Mucosa of descending colon (tissue), 3 donors: ENCODE measurements around the gene POLR1D. TPM values are rescaled to one million over a fixed set of nuclear protein-coding genes. Genes with fewer than 3 reads are reported as not detected.

Experiments used
- ATAC-seq: fragments of 200-7000 bp; cut with Tn5 transposase; one replicate; pipeline ENCODE4 v1.9.1; 2020; ENCODE audit warnings: mild to moderate bottlenecking, moderate library complexity
- DNase-seq, 3 donors: peaks; one replicate each; pipeline ENCODE4 v3.0.0-alpha.2; 2020
- H3K36me3 ChIP-seq: fragments of 200-600 bp; one replicate; pipeline ENCODE4 v1.8.0; 2021; ENCODE audit warnings: low read depth, mild to moderate bottlenecking
- H3K4me1 ChIP-seq: fragments of 200-600 bp; one replicate; pipeline ENCODE4 v1.8.0; 2021; ENCODE audit warnings: low read depth, mild to moderate bottlenecking
- H3K4me3 ChIP-seq: fragments of 200-600 bp; one replicate; pipeline ENCODE4 v1.8.0; 2021; ENCODE audit warnings: mild to moderate bottlenecking
- H3K9me3 ChIP-seq: fragments of 200-600 bp; one replicate; pipeline ENCODE4 v1.8.0; 2021; ENCODE audit warnings: mild to moderate bottlenecking
- intact Hi-C, 2 donors: fragments of 100-400 bp; cut with DNase I in 1 of 2; cut with micrococcal nuclease in 1 of 2; formaldehyde crosslinking; loops; one replicate each; pipeline versions ENCODE4 v1.11.0 to v1.11.1; 2022; cut with DNase I, micrococcal nuclease
- total RNA-seq, 3 donors: library from RNA; stranded (reverse); fragmentation: NEBNext Ultra II Directional in 2 of 3; extraction: Animal tissue kit (Norgen Biotek cat#: 25700) in 2 of 3; gene quantifications; one replicate each; pipeline versions ENCODE4 v1.2.1 to v1.2.4, GENCODE V29; 2021 to 2023
- TF ChIP-seq, protein P1 (sequence below): fragments of 200-600 bp; IDR thresholded peaks from one replicate; pipeline ENCODE4 v1.8.0; 2022; ENCODE audit warnings: antibody characterized with exemption, mild to moderate bottlenecking
- donor health status: DM: no; HTN: no; CAD: no; lungs with moderate emphysema.
- donor health status: DM: no; HTN: no; CAD: no.
- donor health status: DM: no; HTN: yes; CAD: no.

The POLR1D gene
- total RNA-seq, 3 donors from 2014 or later, result 88.7 to 169 (median 91.0) TPM

DNA sequence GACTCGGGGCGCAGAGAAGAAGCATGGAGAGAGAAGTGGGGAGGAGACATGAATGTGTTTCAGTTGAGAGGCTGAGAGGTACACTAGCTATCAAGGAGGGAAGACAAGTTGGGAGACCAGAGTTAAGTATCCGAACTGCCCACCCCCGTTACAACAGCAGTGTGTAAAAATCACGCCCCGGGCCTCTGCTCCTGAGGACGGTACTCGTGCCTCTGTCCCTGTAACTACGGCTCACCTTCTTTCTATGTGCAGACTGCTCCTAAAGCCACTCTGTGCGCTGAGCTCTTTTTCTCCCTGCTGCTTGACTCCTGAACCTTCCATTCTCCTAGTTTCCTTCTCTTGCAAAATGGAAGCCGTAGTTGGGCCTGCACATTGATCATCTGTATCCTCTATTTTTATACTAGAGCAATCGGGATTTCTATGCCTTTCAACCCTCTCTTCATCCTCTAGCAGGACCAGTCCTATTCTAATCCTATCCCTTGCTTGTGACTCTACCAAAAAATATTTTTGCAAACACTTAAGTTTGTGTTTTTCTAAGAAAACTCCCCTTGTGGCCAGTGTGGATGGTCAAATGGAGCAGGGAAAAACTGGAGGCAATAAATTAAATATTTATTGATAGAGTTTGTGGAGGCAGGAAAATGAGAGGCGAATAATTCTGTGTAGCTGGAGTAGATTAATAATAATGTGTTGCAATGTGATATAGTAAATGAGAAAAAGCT lies 569 bp downstream of the POLR1D start:
- no peaks in the 10 kb centered on the region for H3K36me3 ChIP-seq
- peaks cover 24% of the 10 kb centered on the region for H3K4me1 ChIP-seq
- peak in 1 of 3 donors; percentile 50 for DNase-seq
- ATAC-seq, result no peak
- intact Hi-C loops, result no loop called here
- TF ChIP-seq, protein P1, sequence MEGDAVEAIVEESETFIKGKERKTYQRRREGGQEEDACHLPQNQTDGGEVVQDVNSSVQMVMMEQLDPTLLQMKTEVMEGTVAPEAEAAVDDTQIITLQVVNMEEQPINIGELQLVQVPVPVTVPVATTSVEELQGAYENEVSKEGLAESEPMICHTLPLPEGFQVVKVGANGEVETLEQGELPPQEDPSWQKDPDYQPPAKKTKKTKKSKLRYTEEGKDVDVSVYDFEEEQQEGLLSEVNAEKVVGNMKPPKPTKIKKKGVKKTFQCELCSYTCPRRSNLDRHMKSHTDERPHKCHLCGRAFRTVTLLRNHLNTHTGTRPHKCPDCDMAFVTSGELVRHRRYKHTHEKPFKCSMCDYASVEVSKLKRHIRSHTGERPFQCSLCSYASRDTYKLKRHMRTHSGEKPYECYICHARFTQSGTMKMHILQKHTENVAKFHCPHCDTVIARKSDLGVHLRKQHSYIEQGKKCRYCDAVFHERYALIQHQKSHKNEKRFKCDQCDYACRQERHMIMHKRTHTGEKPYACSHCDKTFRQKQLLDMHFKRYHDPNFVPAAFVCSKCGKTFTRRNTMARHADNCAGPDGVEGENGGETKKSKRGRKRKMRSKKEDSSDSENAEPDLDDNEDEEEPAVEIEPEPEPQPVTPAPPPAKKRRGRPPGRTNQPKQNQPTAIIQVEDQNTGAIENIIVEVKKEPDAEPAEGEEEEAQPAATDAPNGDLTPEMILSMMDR, result no peak
- H3K9me3 ChIP-seq, result no peaks in the 10 kb centered on the region
- peak overlapping the region; percentile 54 for H3K4me3 ChIP-seq

DNA sequence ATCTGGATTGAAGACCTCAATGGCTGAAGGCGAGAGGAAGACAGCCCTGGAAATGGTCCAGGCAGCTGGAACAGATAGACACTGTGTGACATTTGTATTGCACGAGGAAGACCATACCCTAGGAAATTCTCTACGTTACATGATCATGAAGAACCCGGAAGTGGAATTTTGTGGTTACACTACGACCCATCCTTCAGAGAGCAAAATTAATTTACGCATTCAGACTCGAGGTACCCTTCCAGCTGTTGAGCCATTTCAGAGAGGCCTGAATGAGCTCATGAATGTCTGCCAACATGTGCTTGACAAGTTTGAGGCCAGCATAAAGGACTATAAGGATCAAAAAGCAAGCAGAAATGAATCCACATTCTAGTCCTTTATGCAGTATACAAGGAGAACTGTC lies 1.2 kb downstream of the POLR1D start:
- no peak overlapping the region for H3K4me3 ChIP-seq
- H3K9me3 ChIP-seq, result no peaks in the 10 kb centered on the region

DNA sequence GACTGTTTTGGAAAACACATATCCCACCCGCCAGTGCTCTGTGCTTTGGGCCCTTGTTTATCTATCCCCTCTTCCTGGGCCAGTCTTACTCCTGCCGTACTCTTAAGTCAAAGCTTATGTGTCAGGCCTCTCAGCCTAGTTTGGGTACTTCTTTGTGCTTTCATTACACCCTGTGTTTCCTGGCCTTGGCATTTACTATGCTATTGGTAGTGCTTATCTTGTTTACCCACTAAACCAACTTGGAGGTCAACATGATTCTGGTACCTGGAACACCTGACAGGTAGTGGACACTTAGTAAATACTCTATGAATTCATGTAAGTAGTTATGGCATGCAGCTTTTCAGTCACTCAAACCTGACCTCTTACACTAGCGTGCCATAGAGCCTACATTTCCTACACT lies 2.4 kb downstream of the POLR1D start:
- TF ChIP-seq, protein P1, result no peak
- no peak for DNase-seq
- Histone ChIP-seq H3K36me3 (no peaks in the 10 kb centered on the region), H3K9me3 (no peaks in the 10 kb centered on the region), H3K4me3 (no peak overlapping the region), H3K4me1 (peaks cover 12% of the 10 kb centered on the region)
- no peak for ATAC-seq
- intact Hi-C loops, result no loop called here

More for the DNA sequence above, 1.2 kb downstream of the POLR1D start:
- TF ChIP-seq, protein P1, result no peak
- ATAC-seq (no peak), DNase-seq (no peak)
- Histone ChIP-seq H3K36me3 (no peaks in the 10 kb centered on the region), H3K4me1 (peaks cover 21% of the 10 kb centered on the region)
- intact Hi-C loops, result no loop called here

DNA sequence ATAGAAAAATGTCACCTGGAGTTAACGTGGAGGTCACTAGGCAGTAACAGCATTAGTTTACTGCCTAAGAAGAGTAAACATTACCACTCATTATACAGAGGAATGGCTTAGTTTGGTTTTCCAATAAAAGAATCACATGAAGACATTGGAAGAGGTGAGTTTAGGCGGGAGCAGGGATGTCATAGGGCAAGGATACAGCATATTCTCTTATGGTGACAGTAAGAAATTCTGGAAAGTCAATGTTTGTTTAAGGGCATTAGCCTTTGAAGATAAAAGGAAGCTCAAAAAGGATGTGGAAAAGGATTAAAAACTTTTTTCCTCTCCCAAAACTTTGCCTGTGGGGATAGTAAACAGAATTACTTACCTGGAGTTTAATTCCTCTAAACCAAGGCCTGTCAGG lies 4.1 kb downstream of the POLR1D start:
- no peak for ATAC-seq
- Histone ChIP-seq H3K4me1 (peaks cover 12% of the 10 kb centered on the region), H3K36me3 (no peaks in the 10 kb centered on the region), H3K4me3 (no peak overlapping the region), H3K9me3 (no peaks in the 10 kb centered on the region)
- intact Hi-C loops, result no loop called here
- no peak for DNase-seq
- TF ChIP-seq, protein P1, result no peak

DNA sequence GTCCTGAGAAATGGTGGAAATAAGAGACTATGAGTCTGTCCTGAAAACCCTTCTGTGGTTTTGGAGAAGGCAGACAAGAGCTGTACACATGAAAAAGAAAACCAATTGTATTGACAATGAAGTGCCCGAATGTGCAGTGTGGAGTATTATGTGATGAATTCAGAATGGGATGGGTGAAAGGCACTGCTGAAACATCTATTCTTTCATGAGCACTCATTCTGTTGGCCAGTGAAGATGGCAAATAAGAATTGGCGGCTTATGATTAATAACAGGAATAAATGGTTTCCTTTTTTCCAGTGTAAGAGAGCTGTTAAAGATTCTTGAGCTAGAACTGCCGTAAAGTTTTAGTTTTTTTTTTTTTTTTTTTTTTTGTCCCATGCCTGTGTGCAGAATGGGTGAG lies 5.7 kb downstream of the POLR1D start:
- intact Hi-C loops, result no loop called here
- H3K4me1 ChIP-seq, result peaks cover 10% of the 10 kb centered on the region
- ATAC-seq, result no peak

More for the DNA sequence above, 5.7 kb downstream of the POLR1D start:
- Histone ChIP-seq H3K9me3 (no peaks in the 10 kb centered on the region), H3K36me3 (no peaks in the 10 kb centered on the region), H3K4me3 (no peak overlapping the region)
- DNase-seq, result no peak
- TF ChIP-seq, protein P1, result no peak
